H7 (cell line): Measurements from ENCODE around the gene ADIPOR1. TPM values are rescaled to one million over a fixed set of nuclear protein-coding genes. Genes with fewer than 3 reads are reported as not detected.

Experiments used
- total RNA-seq: library from RNA; depleted of rRNA; stranded (reverse); fragments of >200 nt; shearing (Covaris generic); gene quantifications from 2 replicates; pipeline ENCODE4 v1.2.3, GENCODE V29; 2014; rRNA removed

Gene ADIPOR1
- total RNA-seq, 1 experiment from 2014 or later = 133 TPM

Other genes starting within 250 kb of the ADIPOR1 start
- gene SYT2, start 247.9 kb downstream of the ADIPOR1 start, total RNA-seq = 2.8 and 3.6 TPM in 2 replicates
- gene KDM5B, start 149.9 kb downstream of the ADIPOR1 start, total RNA-seq = 126 and 167 TPM in 2 replicates
- gene PCAT6, start 147.4 kb downstream of the ADIPOR1 start, total RNA-seq = 3.4 and 7.4 TPM in 2 replicates
- 4.1 and 8.5 TPM in 2 replicates for gene RABIF, start 69.2 kb downstream of the ADIPOR1 start, total RNA-seq
- 45.7 and 49.8 TPM in 2 replicates for gene KLHL12, start 31.1 kb downstream of the ADIPOR1 start, total RNA-seq
- 22.5 and 22.8 TPM in 2 replicates for gene CYB5R1, start 8.9 kb upstream of the ADIPOR1 start, total RNA-seq
- 164 and 193 TPM in 2 replicates for gene TMEM183A, start 49.1 kb upstream of the ADIPOR1 start, total RNA-seq
- gene PPFIA4, start 68.2 kb upstream of the ADIPOR1 start, total RNA-seq = 3.1 and 7.4 TPM in 2 replicates
- not detected in 2 replicates for gene MYOG, start 127.7 kb upstream of the ADIPOR1 start, total RNA-seq
- gene ADORA1, start 169.4 kb upstream of the ADIPOR1 start, total RNA-seq = 3.5 and 5.7 TPM in 2 replicates
- not detected in 2 replicates for gene MYBPH, start 217.5 kb upstream of the ADIPOR1 start, total RNA-seq
- gene CHI3L1, start 228.4 kb upstream of the ADIPOR1 start, total RNA-seq = 0.37 and 0.42 TPM in 2 replicates